Measurements from ENCODE around the gene HS6ST3.
"Not testable (repeated sequence)": the region's sequence is repeated elsewhere in the genome, so short reads cannot be mapped to it uniquely, and the experiment has no call there.

DNA sequence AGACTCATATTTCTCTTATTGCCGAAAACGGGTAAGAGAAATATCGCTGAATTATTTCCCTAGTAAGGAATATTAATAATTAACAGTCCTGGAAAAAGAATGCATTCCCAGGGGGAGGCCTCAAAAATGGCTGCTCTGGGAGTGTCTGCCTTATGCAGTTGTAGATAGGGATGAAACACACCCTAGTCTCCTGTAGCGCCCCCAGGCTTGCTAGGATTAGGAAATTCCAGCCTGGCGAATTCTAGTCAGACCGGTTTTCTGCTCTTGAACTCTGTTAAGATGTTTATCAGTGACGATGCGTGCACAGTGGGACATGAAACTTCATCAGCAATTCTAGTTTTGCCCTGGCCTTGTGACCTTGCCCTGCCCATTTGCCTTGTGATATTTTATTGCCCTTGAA lies 18.2 kb downstream of the HS6ST3 start:
- TF ChIP-seq, protein P1, sequence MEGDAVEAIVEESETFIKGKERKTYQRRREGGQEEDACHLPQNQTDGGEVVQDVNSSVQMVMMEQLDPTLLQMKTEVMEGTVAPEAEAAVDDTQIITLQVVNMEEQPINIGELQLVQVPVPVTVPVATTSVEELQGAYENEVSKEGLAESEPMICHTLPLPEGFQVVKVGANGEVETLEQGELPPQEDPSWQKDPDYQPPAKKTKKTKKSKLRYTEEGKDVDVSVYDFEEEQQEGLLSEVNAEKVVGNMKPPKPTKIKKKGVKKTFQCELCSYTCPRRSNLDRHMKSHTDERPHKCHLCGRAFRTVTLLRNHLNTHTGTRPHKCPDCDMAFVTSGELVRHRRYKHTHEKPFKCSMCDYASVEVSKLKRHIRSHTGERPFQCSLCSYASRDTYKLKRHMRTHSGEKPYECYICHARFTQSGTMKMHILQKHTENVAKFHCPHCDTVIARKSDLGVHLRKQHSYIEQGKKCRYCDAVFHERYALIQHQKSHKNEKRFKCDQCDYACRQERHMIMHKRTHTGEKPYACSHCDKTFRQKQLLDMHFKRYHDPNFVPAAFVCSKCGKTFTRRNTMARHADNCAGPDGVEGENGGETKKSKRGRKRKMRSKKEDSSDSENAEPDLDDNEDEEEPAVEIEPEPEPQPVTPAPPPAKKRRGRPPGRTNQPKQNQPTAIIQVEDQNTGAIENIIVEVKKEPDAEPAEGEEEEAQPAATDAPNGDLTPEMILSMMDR (IDR thresholded peaks at IDR 0.05; ENCODE audit: poor library complexity), result not testable (repeated sequence)
- not testable (repeated sequence) for TF ChIP-seq EZH2phosphoT487 (IDR thresholded peaks at IDR 0.05; ENCODE audit: low read depth, severe bottlenecking, unreplicated experiment); EZH2 (IDR thresholded peaks at IDR 0.05; ENCODE audit: borderline replicate concordance)

Data from hepatocyte (in vitro differentiated cells).